GM21529 (cell line): Measurements from ENCODE around the gene THOP1.

Source experiments
- ATAC-seq: cut with Tn5 transposase; IDR thresholded peaks from one replicate; pipeline ENCODE4 v1.9.1; 2021; ENCODE audit not compliant: unreplicated experiment

THOP1 gene

DNA sequence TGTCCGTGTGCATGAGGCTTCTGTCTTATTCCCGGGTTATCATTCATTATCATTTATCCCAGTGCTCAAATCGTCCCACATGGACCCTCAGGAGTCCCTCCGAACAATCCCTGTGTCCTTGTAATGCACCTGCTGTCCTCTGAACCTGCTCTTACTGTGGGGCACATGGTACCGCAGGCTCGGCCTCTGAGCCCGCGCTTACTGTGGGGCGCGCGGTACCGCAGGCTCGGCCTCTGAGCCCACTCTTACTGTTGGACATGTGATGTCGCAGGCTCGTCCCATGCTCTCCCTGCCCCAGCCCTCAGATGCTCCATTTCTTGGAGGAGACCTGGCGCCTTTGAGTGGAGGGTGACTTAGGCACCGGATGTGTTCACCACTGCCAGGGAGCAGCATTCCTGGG, 17.5 kb downstream of the THOP1 start:
- ATAC-seq, result no peak

GRCh38 chr19:2803486-2804155, 18.3 kb downstream of the THOP1 start:
- no peak for ATAC-seq

DNA sequence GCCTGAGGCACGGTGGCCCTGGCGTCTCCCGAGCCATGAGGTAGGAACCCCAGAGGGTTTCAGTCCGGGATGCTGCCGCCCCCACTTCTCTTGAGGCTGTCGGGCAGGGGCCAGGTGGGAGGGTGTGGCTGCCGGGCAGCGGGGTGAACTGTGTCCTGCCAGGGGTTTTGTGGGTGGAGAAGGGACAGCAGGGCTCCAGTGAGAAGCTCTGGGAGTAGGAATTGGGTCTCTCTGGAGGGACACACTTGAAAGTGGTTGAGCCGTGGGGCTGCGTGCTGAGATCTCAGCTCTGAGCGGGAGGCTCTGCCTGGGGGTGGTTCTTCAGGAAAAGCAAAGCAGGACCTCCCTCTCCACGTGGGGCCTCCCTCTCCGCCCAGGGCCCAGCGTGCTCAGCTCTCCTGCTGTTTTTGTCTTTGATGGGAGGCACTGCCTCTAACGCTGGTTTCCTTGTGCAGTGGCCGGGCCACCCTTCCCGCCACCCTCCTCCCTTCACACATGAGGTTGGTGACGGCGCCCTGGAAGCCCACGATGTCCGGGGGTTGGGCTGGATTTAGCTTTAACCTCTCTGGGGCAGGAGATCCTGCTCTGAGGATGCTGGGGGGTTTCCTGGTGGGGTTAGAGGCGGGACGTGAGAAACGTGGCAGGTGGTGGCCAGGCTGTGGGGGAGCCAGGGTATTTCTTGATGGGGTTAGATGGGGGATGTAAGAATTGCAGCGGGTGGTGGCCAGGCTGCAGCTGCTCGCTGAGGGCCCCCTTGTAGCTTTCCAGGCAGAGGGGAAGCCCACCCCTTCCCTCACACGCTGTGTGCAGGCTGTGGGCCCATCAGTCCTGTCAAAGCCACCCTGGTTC, 19.1 kb downstream of the THOP1 start:
- no peak for ATAC-seq

- ATAC-seq, result no peak
These were observed 20.1 kb downstream of the THOP1 start for GRCh38 chr19:2805261-2805900.

DNA sequence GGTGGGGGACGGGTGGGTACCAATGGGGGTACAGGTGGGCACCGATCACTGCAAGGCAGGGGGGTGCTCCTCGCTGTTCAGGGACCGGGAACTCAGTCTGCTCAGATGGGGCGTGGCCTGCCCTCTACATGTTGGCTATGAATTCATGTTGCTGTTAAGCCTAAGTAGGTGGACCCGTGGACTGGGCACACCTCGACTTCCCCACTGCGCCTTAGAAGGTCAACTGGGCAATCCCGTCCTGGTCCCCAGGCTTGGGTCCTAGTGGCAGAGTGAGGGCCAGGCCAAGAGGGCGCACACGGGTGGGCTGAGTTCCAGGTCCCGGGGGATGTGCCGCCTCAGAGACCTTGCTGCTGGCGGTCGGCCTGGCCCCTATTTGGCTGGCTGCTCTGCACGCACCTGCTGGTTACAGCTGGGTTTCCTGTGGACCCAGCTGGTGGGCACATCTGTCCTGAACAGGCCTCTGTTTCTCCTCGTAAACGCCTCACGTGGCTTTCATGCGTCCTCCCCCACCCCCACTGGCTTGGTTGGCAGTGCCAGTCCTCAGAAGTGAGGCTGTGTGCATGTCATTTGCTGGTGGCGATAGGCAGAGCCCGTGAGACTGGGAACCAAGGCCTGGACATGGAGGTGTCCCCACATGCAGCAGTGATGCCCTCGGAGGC, 20.8 kb downstream of the THOP1 start:
- ATAC-seq, result no peak

GRCh38 chr19:2806736-2807378, 21.6 kb downstream of the THOP1 start:
- ATAC-seq, result no peak

GRCh38 chr19:2807379-2808128, 22.3 kb downstream of the THOP1 start:
- ATAC-seq, result no peak

- ATAC-seq, result no peak
These were observed 23.0 kb downstream of the THOP1 start for GRCh38 chr19:2808129-2808941.

- ATAC-seq, result no peak
These were observed 24.3 kb downstream of the THOP1 start for GRCh38 chr19:2809387-2810140.

DNA sequence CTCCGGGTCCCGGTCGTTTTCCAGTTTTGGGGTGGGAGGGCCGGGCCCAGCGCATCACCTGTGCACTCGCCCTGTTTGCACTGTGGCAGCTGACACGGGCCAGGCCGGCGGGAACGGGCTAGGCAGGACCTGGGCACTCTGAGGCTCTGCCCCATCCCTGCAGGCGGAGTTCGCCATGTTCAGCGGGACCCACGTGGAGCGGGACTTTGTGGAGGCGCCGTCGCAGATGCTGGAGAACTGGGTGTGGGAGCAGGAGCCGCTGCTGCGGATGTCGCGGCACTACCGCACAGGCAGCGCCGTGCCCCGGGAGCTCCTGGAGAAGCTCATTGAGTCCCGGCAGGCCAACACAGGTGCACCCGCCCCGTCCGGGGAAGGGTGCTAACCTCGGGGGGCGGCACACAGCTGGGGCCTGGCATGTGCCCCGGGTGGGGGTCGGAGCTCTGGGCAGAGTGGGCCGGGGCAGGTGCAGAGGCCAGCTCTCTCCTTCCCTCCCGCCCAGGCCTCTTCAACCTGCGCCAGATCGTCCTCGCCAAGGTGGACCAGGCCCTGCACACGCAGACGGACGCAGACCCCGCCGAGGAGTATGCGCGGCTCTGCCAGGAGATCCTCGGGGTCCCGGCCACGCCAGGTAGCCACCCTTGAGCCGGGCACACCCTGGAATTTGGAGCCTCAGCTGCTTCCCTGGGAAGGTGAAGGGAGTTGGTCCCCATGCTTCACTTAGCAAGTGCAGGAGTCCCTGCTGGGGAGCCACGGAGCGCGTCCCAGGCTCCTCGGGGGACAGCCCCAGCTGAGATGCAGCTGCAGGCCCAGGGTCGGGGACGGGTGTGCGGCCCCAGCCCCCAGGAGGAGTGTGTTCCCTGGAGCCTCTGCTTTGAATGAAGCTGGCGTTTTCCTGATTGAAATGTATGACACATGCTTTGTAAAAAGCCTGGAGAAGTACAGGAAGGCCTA, 25.1 kb downstream of the THOP1 start:
- no peak for ATAC-seq

DNA sequence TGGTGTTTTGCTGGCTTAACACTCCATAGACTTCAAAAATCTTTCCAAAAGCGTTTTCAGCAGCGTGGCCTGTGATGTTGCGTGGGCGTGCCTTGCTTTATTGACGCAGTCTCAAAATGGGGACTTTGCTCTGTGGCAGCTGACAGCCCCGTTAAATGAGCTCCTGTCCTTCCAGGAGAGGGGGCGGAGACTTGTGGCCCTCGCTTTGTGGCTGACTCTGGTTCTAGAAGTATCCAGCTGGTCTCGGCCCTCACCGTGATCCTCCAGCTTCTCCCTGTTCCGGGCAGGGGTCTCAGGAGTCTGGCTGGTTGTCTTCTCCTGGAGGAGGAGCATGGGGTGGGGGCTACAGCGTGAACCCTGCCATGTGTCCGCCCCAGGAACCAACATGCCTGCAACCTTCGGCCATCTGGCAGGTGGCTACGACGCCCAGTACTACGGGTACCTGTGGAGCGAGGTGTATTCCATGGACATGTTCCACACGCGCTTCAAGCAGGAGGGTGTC, 26.0 kb downstream of the THOP1 start:
- ATAC-seq, result no peak

- no peak for ATAC-seq
These were observed 26.6 kb downstream of the THOP1 start for GRCh38 chr19:2811735-2812413.

GRCh38 chr19:2812414-2813234, 27.3 kb downstream of the THOP1 start:
- no peak for ATAC-seq

GRCh38 chr19:2813235-2814160, 28.2 kb downstream of the THOP1 start:
- no peak for ATAC-seq

- no peak for ATAC-seq
These were observed 29.1 kb downstream of the THOP1 start for GRCh38 chr19:2814426-2814825.
